ENCODE measurements around the gene ATP7A. TPM values are rescaled to one million over a fixed set of nuclear protein-coding genes. Genes with fewer than 3 reads are reported as not detected.

The ATP7A gene
- total and polyA plus RNA-seq, 2 donors (not counting 1 experiment from before 2014, with no cell fraction given) = 2.7 to 12.4 TPM

GRCh38 chrX:77977518-77977917, 67.0 kb downstream of the ATP7A start:
- Histone ChIP-seq H3K27ac (ENCODE audit: low read length in 2 of 2) (no peak overlapping the region), H3K79me2 (ENCODE audit: control insufficient read depth, insufficient read depth, low read length) (no peaks in the 10 kb centered on the region), H3K9me3 (ENCODE audit: control extremely low read depth in 1 of 3, control insufficient read depth in 2 of 3, insufficient read depth in 1 of 3, low read length in 2 of 3) (no peaks in the 10 kb centered on the region), H4K20me1 (ENCODE audit: control insufficient read depth, insufficient read depth, low read length, poor library complexity, severe bottlenecking) (no peaks in the 10 kb centered on the region), H3K36me3 (replicated peaks in 1 of 2; ENCODE audit: control extremely low read depth in 1 of 2, control insufficient read depth in 1 of 2, extremely low read depth in 1 of 2, insufficient read depth in 2 of 2, low read length in 1 of 2) (peaks cover 0 to 2% of the 10 kb centered on the region in 2 experiments), H2AFZ (ENCODE audit: insufficient read depth, low read depth, low read length, poor library complexity, severe bottlenecking) (no peak overlapping the region), H3K4me1 (ENCODE audit: control insufficient read depth in 2 of 2, insufficient read depth in 2 of 2, low read length in 2 of 2) (no peaks in the 10 kb centered on the region), H3K4me3 (ENCODE audit: control extremely low read depth in 1 of 5, extremely low read depth in 1 of 5, insufficient read depth in 1 of 5, low read depth in 2 of 5, low read length in 4 of 5) (no peak overlapping the region), H3K4me2 (replicated peaks; ENCODE audit: low read depth, low read length, poor library complexity, severe bottlenecking) (no peak overlapping the region), H3K9ac (ENCODE audit: low read length) (no peak overlapping the region), H3K27me3 (replicated peaks in 1 of 4; ENCODE audit: control extremely low read depth in 1 of 4, control insufficient read depth in 3 of 4, insufficient read depth in 4 of 4, low read length in 3 of 4) (no peaks in the 10 kb centered on the region)
- Mint-ChIP-seq H3K4me3 (no peak overlapping the region), H3K4me1 (no peaks in the 10 kb centered on the region), H3K27me3 (no peaks in the 10 kb centered on the region), H3K9me3 (ENCODE audit: insufficient read depth) (no peaks in the 10 kb centered on the region), H3K27ac (no peak overlapping the region)
- DNase-seq (no peak), ATAC-seq (ENCODE audit: low read depth) (no peak)
- WGBS (ENCODE audit: insufficient coverage) = no CpG with 5 or more reads among the region's 1 CpG
- intact Hi-C loops (cut with micrococcal nuclease) = no loop called here
- POLR2A ChIA-PET = no interaction called here
- CTCF ChIA-PET = no interaction called here
- TF ChIP-seq EZH2 (IDR thresholded peaks at IDR 0.05; ENCODE audit: borderline replicate concordance, insufficient read depth, low read depth, low read length, poor library complexity, severe bottlenecking) = no peak
- TF ChIP-seq, protein P1, sequence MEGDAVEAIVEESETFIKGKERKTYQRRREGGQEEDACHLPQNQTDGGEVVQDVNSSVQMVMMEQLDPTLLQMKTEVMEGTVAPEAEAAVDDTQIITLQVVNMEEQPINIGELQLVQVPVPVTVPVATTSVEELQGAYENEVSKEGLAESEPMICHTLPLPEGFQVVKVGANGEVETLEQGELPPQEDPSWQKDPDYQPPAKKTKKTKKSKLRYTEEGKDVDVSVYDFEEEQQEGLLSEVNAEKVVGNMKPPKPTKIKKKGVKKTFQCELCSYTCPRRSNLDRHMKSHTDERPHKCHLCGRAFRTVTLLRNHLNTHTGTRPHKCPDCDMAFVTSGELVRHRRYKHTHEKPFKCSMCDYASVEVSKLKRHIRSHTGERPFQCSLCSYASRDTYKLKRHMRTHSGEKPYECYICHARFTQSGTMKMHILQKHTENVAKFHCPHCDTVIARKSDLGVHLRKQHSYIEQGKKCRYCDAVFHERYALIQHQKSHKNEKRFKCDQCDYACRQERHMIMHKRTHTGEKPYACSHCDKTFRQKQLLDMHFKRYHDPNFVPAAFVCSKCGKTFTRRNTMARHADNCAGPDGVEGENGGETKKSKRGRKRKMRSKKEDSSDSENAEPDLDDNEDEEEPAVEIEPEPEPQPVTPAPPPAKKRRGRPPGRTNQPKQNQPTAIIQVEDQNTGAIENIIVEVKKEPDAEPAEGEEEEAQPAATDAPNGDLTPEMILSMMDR (IDR thresholded peaks at IDR 0.05) = no peak

GRCh38 chrX:77979870-77980269, 69.4 kb downstream of the ATP7A start:
- H3K4me1 ChIP-seq (ENCODE audit: control insufficient read depth in 2 of 2, insufficient read depth in 2 of 2, low read length in 2 of 2) = peaks cover 0 to under 1% of the 10 kb centered on the region in 2 donors
- no peak overlapping the region for H2AFZ ChIP-seq (ENCODE audit: insufficient read depth, low read depth, low read length, poor library complexity, severe bottlenecking)
- DNase-seq (no peak), ATAC-seq (ENCODE audit: low read depth) (no peak)
- no peaks in the 10 kb centered on the region for H3K9me3 Mint-ChIP-seq (ENCODE audit: insufficient read depth)
- intact Hi-C loops (cut with micrococcal nuclease) = no loop called here
- ChIA-PET CTCF (no interaction called here), POLR2A (no interaction called here)
- H3K27me3 ChIP-seq (replicated peaks in 1 of 4; ENCODE audit: control extremely low read depth in 1 of 4, control insufficient read depth in 3 of 4, insufficient read depth in 4 of 4, low read length in 3 of 4) = no peaks in the 10 kb centered on the region
- H3K27ac Mint-ChIP-seq = no peak overlapping the region
- H3K27ac ChIP-seq (ENCODE audit: low read length in 2 of 2) = no peak overlapping the region
- no peaks in the 10 kb centered on the region for H3K9me3 ChIP-seq (ENCODE audit: control extremely low read depth in 1 of 3, control insufficient read depth in 2 of 3, insufficient read depth in 1 of 3, low read length in 2 of 3)
- no peaks in the 10 kb centered on the region for H4K20me1 ChIP-seq (ENCODE audit: control insufficient read depth, insufficient read depth, low read length, poor library complexity, severe bottlenecking)
- H3K4me3 Mint-ChIP-seq = no peak overlapping the region
- no peak overlapping the region for H3K4me2 ChIP-seq (replicated peaks; ENCODE audit: low read depth, low read length, poor library complexity, severe bottlenecking)
- H3K79me2 ChIP-seq (ENCODE audit: control insufficient read depth, insufficient read depth, low read length) = no peaks in the 10 kb centered on the region
- no peak overlapping the region for H3K4me3 ChIP-seq (ENCODE audit: control extremely low read depth in 1 of 5, extremely low read depth in 1 of 5, insufficient read depth in 1 of 5, low read depth in 2 of 5, low read length in 4 of 5)
- H3K27me3 Mint-ChIP-seq = no peaks in the 10 kb centered on the region
- WGBS (ENCODE audit: insufficient coverage) = no CpG with 5 or more reads among the region's 4 CpGs
- peaks cover 0 to 2% of the 10 kb centered on the region in 2 experiments for H3K36me3 ChIP-seq (replicated peaks in 1 of 2; ENCODE audit: control extremely low read depth in 1 of 2, control insufficient read depth in 1 of 2, extremely low read depth in 1 of 2, insufficient read depth in 2 of 2, low read length in 1 of 2)
- TF ChIP-seq, protein P1 (IDR thresholded peaks at IDR 0.05) = no peak
- TF ChIP-seq EZH2 (IDR thresholded peaks at IDR 0.05; ENCODE audit: borderline replicate concordance, insufficient read depth, low read depth, low read length, poor library complexity, severe bottlenecking) = no peak
- no peak overlapping the region for H3K9ac ChIP-seq (ENCODE audit: low read length)
- peaks cover 8% of the 10 kb centered on the region for H3K4me1 Mint-ChIP-seq

Measured in B cell (primary cell).